Stimulated activated naive CD4-positive, alpha-beta T cell treated with Interleukin-2 at 50 U/mL for 16 hours (primary cell): ENCODE measurements around the gene OTOP3.
"Not testable (repeated sequence)": the region's sequence is repeated elsewhere in the genome, so short reads cannot be mapped to it uniquely, and the experiment has no call there.

ENCODE experiments used
- DNase-seq: peaks from one replicate; lab custom pipeline; 2025; lab: John Stamatoyannopoulos, UW

The OTOP3 gene

GRCh38 chr17:74962622-74963394, 27.1 kb downstream of the OTOP3 start:
- DNase-seq, result no peak

DNA sequence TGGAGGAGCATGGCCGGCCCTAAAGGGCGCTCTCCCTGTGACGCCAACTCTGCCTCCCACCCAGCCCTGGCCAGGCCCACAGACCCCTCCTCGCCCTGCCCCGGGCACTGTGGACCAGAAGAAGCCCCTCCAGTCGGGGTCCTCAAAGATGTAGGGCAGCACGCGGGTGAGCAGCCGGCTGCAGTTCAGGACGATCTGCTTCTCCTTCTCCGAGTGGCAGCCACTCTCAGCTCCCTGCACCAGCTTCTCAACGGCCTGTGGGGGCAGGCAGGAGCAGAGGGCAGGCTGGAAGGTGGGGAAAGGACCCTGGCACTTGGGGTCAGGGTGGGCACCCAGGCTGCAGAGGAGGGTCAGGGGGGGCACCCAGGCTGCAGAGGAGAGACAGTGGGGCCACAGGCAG, 28.0 kb downstream of the OTOP3 start:
- DNase-seq, result no peak

GRCh38 chr17:74964246-74964761, 28.6 kb downstream of the OTOP3 start:
- DNase-seq, result no peak

DNA sequence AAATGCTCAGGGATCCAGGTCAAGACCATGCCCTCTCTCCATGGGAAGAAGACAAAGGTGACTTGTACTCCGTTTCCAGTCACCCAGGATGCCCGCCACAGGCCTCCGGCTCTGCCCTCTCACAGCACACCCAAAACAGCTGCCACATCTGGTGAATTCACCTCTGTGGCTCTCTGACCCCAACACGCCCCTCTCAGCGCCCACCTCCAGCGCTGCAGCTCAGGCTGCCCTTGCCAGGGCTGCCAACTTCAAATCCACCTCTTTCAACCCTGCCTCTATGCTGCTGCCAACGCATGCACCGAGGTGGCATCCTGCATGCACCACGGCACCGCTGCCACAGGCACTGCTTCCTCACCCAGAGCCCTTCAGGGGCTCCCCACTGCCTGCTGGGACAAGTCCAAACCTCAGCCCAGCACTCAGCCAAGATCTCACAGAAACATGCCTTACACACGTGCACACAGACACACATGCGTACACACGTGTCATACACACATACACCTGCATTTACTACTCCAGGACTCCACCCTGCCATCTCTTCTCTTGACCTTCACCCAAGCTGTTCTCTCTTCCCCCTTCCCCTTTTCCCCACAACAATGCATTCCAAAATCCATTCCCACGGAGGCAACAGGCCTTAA, 29.4 kb downstream of the OTOP3 start:
- DNase-seq, result no peak

GRCh38 chr17:74968361-74968780, 32.7 kb downstream of the OTOP3 start:
- DNase-seq, result no peak

DNA sequence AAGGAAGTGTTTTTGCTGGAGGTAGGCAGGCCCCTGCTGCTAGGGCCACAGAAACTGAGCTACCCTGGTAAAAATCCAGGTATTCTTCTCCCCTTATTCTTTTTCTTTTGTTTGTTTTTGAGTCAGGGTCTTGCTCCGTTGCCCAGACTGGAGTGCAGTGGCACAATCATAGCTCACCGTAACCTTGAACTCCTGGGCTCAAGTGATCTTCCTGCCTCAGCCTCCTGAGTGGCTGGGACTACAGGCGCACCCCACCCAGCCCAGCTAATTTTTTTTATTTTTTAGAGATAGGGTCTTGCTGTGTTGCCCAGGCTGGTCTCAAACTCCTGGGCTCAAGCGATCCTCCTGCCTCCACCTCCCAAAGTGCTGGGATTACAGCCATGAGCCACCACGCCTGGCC, 33.8 kb downstream of the OTOP3 start:
- DNase-seq, result not testable (repeated sequence)

DNA sequence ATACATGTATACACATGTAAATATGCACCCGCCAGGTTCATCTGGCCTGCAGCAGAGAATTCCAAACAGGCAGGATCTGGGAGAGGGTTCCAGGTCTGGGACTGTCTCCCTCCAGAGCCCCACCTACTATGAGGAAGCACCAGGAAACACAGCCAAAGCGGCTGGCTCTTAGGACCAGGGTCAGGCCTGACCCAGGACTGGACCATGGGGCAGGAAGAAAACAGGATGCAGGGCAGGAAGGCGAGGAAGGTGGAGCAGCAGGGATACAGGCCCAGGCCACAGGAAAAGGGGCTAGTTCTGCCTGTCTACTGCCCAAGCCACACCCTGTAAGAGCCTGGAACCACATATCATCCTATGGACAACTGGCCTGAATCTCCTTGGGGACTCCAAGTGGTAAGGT, 34.7 kb downstream of the OTOP3 start:
- DNase-seq, result no peak

DNA sequence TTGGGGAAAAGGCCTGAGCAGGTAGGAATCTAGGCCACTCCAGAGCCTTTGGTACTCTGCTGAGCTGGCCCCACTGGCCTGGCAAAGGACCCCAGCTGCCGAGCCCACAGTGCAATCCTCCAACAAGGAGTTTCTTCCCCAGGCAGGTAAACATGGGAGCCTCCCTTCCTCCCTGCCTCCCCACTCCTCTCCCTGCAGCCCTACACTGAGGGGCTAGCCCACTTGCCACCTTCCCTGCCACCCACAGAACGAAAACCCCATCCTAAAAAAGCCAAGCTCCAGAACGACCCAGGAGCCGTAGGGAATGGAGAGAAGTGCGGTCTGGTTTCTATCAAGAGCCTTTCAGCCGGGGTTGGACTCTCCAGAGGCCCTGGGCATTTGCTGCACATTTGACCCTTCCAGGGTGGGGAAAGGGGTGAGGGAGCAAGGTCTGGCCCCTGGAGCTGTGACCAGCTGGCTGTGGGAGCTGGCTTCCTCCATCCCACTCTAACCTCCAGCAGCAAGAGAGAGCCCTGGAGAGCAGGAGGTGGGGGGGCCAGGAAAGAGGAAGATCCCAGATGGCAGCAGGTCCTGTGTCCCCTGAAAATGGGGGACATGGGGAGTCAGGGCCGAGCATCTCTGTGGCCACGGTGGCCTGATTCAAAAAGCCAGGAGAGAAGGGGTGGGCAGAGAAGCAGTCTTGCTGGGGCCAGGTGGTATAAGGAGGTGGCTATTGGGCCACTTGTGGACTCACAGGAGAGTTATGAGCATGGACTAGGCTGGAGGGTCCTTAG, 35.6 kb downstream of the OTOP3 start:
- DNase-seq, result no peak

DNA sequence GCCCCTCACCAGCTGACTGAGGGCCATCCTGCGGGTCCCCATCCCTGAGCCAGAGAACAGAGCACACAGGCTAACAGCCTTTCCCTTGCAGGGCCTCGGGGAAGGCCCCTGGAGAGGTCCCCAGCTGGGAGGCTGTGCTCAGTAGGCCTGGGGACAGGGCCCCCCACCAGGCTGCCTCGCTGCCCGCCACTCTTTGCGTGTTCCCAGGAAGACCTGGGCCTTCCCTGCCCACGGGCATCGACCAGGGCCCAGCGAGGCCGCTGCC, 36.1 kb downstream of the OTOP3 start:
- no peak for DNase-seq

- DNase-seq, result peak; percentile 74
Measured at GRCh38 chr17:74972107-74972972, 36.6 kb downstream of the OTOP3 start, which contains the start of gene HID1. Gene HID1, minus strand, starts transcription at chr17:74972759. Its CDS starts 103 bp downstream, at chr17:74972656.

DNA sequence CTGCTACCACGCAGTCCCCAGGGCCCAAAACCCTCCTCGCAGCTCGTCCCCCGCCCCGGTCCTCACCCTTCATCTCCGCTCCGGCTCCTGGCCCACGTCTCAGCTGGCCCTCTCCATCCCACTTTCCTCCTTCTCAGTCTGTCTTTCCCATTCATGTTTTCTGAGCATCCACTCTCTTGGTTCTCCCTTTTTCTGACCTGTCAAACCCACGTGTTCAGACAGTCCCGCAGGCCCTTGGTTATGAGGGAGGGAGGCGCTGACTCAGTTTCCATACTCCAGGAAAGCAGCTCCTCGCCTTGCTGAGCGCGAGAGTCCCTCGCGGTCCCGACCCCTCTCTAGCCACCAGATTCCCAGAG, 37.3 kb downstream of the OTOP3 start:
- no peak for DNase-seq

- no peak for DNase-seq
Measured at GRCh38 chr17:74975943-74976342, 40.2 kb downstream of the OTOP3 start.

- DNase-seq, result no peak
Measured at GRCh38 chr17:74977802-74978201, 42.1 kb downstream of the OTOP3 start.

- no peak for DNase-seq
Measured at GRCh38 chr17:74978240-74978639, 42.5 kb downstream of the OTOP3 start.

GRCh38 chr17:74979408-74980146, 43.9 kb downstream of the OTOP3 start:
- no peak for DNase-seq

DNA sequence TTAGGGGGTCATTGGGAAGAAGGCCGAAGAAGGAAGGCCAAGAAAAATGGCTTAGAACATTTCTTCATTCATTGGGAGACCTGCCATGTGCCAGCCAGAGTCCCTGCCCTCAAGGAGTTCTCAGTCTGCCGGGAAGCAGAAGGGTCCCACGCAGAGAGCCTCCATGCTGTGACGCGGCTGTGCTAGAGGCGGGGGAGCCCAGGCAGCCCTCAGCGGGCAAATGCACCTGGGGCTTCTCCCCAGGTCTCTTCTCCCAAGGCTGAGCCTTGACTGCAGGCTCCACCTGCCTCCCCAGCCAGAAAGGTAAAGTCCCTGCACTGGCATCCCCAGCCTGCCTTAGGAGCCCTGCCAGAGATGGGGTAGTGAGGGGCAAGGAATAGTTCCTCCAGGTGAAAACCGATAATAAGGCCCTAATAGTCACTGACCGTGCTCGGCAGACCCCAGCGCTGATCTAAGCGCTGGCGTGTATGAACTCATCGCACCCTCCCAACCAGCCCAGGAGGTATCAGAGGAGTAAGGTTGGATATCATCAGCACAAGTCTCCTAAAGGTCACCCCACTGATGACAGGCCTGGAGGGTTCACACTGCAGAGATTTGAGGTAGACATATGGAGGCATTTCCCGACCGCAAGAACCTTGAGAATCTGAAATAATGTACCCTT, 45.8 kb downstream of the OTOP3 start:
- no peak for DNase-seq

- DNase-seq, result peak; percentile 76
Measured at GRCh38 chr17:74981979-74982662, 46.4 kb downstream of the OTOP3 start.

GRCh38 chr17:74982663-74983313, 47.1 kb downstream of the OTOP3 start:
- DNase-seq, result not testable (repeated sequence)

DNA sequence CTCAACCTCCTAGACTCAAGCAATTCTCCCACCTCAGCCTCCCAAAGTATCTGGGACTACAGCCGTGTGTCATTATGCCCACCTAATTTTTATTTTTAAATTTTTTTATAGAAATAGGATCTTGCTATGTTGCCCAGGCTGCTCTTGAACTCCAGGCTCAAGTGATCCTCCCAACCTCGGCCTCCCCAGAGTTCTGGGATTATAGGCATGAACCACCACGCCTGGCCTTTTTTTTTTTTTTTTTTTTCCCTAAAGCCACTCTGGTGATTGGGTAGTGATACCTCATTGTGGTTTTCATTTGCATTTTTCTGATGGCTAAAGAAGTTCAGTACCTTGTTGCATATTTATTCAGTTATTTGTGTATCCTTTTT, 50.5 kb downstream of the OTOP3 start:
- DNase-seq, result no peak
